Brain microvascular endothelial cell (primary cell): Measurements from ENCODE around the gene KRIT1.
A peak's percentile ranks its signal among the peaks of the same experiment; 100 is the strongest.

Source experiments
- DNase-seq: peaks from one replicate; pipeline ENCODE4 v3.0.0-alpha.2; 2020
- H3K27ac ChIP-seq: fragments of 250-450 bp; sonication (Bioruptor Pico); 2 replicates; pipeline ENCODE4 v1.5.1; 2020; ENCODE audit warnings: mild to moderate bottlenecking, moderate library complexity
- H3K27me3 ChIP-seq: fragments of 250-450 bp; sonication (Bioruptor Pico); replicated peaks from 2 replicates; pipeline ENCODE4 v1.5.1; 2020; ENCODE audit warnings: mild to moderate bottlenecking
- H3K36me3 ChIP-seq: fragments of 250-450 bp; sonication (Bioruptor Pico); replicated peaks from 2 replicates; pipeline ENCODE4 v1.5.1; 2020; ENCODE audit warnings: mild to moderate bottlenecking
- H3K4me3 ChIP-seq: 2 replicates; pipeline ENCODE4 v1.5.1; 2011; ENCODE audit warnings: low read depth, mild to moderate bottlenecking, control low read depth, low read length, moderate library complexity
- CTCF ChIP-seq: IDR thresholded peaks from 2 replicates; pipeline ENCODE4 v1.5.1; 2011; ENCODE audit warnings: low read depth, mild to moderate bottlenecking, moderate library complexity, low read length, control low read depth, inconsistent platforms; ENCODE audit errors: missing control alignments
- in situ Hi-C: cut with HindIII; loops from 2 replicates; pipeline ENCODE4 v1.10.0; 2017; ENCODE audit warnings: low sequenced_read_pairs, low pct_ligation_motif_present

Gene KRIT1

GRCh38 chr7:92244808-92245486 is 767 bp downstream of the KRIT1 start:
- in situ Hi-C loops, result no loop called here
- peak overlapping the region; percentile 86 for H3K4me3 ChIP-seq
- DNase-seq, result no peak
- peak overlapping the region; percentile 79 for H3K27ac ChIP-seq
- TF ChIP-seq CTCF, result no peak
- no peaks in the 10 kb centered on the region for H3K36me3 ChIP-seq
- H3K27me3 ChIP-seq, result no peaks in the 10 kb centered on the region

GRCh38 chr7:92242972-92243371 is 2.7 kb downstream of the KRIT1 start:
- no peak overlapping the region for H3K27ac ChIP-seq
- H3K36me3 ChIP-seq, result peaks cover 11% of the 10 kb centered on the region
- no peak overlapping the region for H3K4me3 ChIP-seq
- DNase-seq, result no peak
- H3K27me3 ChIP-seq, result no peaks in the 10 kb centered on the region
- TF ChIP-seq CTCF, result no peak
- in situ Hi-C loops, result no loop called here

- Histone ChIP-seq H3K27me3 (no peaks in the 10 kb centered on the region), H3K4me3 (no peak overlapping the region), H3K27ac (no peak overlapping the region), H3K36me3 (peaks cover 24% of the 10 kb centered on the region)
- in situ Hi-C loops, result no loop called here
- TF ChIP-seq CTCF, result no peak
- DNase-seq, result no peak
These were observed 15.2 kb downstream of the KRIT1 start for GRCh38 chr7:92230547-92230946.

- Histone ChIP-seq H3K4me3 (no peak overlapping the region), H3K36me3 (peaks cover 23% of the 10 kb centered on the region), H3K27me3 (no peaks in the 10 kb centered on the region), H3K27ac (no peak overlapping the region)
- in situ Hi-C loops, result no loop called here
- TF ChIP-seq CTCF, result no peak
- DNase-seq, result no peak
These were observed 17.0 kb downstream of the KRIT1 start for GRCh38 chr7:92228742-92229141.

GRCh38 chr7:92228100-92228499 is 17.6 kb downstream of the KRIT1 start:
- H3K36me3 ChIP-seq, result peaks cover 23% of the 10 kb centered on the region
- H3K27ac ChIP-seq, result no peak overlapping the region
- H3K27me3 ChIP-seq, result no peaks in the 10 kb centered on the region
- no peak for TF ChIP-seq CTCF
- H3K4me3 ChIP-seq, result no peak overlapping the region
- in situ Hi-C loops, result no loop called here
- DNase-seq, result no peak

- peaks cover 21% of the 10 kb centered on the region for H3K36me3 ChIP-seq
- in situ Hi-C loops, result no loop called here
- no peak for DNase-seq
- H3K27me3 ChIP-seq, result no peaks in the 10 kb centered on the region
- no peak overlapping the region for H3K27ac ChIP-seq
- no peak for TF ChIP-seq CTCF
- H3K4me3 ChIP-seq, result no peak overlapping the region
These were observed 18.7 kb downstream of the KRIT1 start for GRCh38 chr7:92226981-92227380.
